Gastroesophageal sphincter (tissue), 3 donors: Measurements from ENCODE around the gene SMTNL2.

Source experiments
- EP300 ChIP-seq: sonication (generic); formaldehyde crosslinking; IDR thresholded peaks from one replicate; pipeline ENCODE4 v1.6.1; 2017; ENCODE audit warnings: antibody characterized with exemption, mild to moderate bottlenecking
- POLR2A ChIP-seq, 2 donors: fragments of 450-650 bp; IDR thresholded peaks; one replicate each; pipeline ENCODE4 v1.6.1; 2017; ENCODE audit warnings: antibody characterized with exemption in 2 of 2, mild to moderate bottlenecking in 2 of 2, moderate library complexity in 1 of 2
- TF ChIP-seq, protein P1 (sequence below), 4 experiments: fragments of 200-600 bp in 2 of 4; fragments of 450-650 bp in 2 of 4; sonication (generic) in 1 of 4; IDR thresholded peaks; one replicate each; pipeline ENCODE4 v1.5.1; 2017 to 2019; ENCODE audit warnings: antibody characterized with exemption in 4 of 4, mild to moderate bottlenecking in 2 of 4, moderate library complexity in 2 of 4

GRCh38 chr17:4587803-4588202 lies 3.5 kb downstream of the SMTNL2 start:
- TF ChIP-seq, protein P1, sequence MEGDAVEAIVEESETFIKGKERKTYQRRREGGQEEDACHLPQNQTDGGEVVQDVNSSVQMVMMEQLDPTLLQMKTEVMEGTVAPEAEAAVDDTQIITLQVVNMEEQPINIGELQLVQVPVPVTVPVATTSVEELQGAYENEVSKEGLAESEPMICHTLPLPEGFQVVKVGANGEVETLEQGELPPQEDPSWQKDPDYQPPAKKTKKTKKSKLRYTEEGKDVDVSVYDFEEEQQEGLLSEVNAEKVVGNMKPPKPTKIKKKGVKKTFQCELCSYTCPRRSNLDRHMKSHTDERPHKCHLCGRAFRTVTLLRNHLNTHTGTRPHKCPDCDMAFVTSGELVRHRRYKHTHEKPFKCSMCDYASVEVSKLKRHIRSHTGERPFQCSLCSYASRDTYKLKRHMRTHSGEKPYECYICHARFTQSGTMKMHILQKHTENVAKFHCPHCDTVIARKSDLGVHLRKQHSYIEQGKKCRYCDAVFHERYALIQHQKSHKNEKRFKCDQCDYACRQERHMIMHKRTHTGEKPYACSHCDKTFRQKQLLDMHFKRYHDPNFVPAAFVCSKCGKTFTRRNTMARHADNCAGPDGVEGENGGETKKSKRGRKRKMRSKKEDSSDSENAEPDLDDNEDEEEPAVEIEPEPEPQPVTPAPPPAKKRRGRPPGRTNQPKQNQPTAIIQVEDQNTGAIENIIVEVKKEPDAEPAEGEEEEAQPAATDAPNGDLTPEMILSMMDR (IDR thresholded peaks at IDR 0.05), result no peak
- TF ChIP-seq EP300 (no peak), POLR2A (IDR thresholded peaks at IDR 0.05) (no peak)
